ENCODE data around the gene SPATA1. TPM values are rescaled to one million over a fixed set of nuclear protein-coding genes. Genes with fewer than 3 reads are reported as not detected.
"Not testable (repeated sequence)": the region's sequence is repeated elsewhere in the genome, so short reads cannot be mapped to it uniquely, and the experiment has no call there.

Gene SPATA1
- total RNA-seq, 1 donor from 2014 or later, result 0.98 TPM

GRCh38 chr1:84584126-84584525, 77.9 kb downstream of the SPATA1 start:
- Mint-ChIP-seq H3K36me3 (ENCODE audit: low read depth) (no peaks in the 10 kb centered on the region), H3K4me3 (no peak overlapping the region), H3K9me3 (peaks cover 14% of the 10 kb centered on the region), H3K27ac (no peak overlapping the region), H3K27me3 (no peaks in the 10 kb centered on the region), H3K4me1 (no peaks in the 10 kb centered on the region)
- intact Hi-C loops (cut with micrococcal nuclease), result no loop called here
- DNase-seq, result no peak

GRCh38 chr1:84585803-84586202, 79.6 kb downstream of the SPATA1 start:
- intact Hi-C loops (cut with micrococcal nuclease), result no loop called here

GRCh38 chr1:84587099-84587498, 80.9 kb downstream of the SPATA1 start:
- Mint-ChIP-seq H3K36me3 (ENCODE audit: low read depth) (peaks cover 2% of the 10 kb centered on the region), H3K4me1 (no peaks in the 10 kb centered on the region), H3K9me3 (peaks cover 32% of the 10 kb centered on the region), H3K27me3 (peaks cover 13% of the 10 kb centered on the region), H3K4me3 (no peak overlapping the region), H3K27ac (no peak overlapping the region)
- intact Hi-C loops (cut with micrococcal nuclease), result no loop called here
- no peak for DNase-seq

More at GRCh38 chr1:84585803-84586202, 79.6 kb downstream of the SPATA1 start:
- Mint-ChIP-seq H3K4me1 (no peaks in the 10 kb centered on the region), H3K27ac (no peak overlapping the region), H3K36me3 (ENCODE audit: low read depth) (no peaks in the 10 kb centered on the region), H3K4me3 (no peak overlapping the region), H3K9me3 (peaks cover 24% of the 10 kb centered on the region), H3K27me3 (peaks cover 11% of the 10 kb centered on the region)
- no peak for DNase-seq

- H3K4me1 Mint-ChIP-seq, result peaks cover 15% of the 10 kb centered on the region
- DNase-seq; H3K27ac Mint-ChIP-seq; H3K4me3 Mint-ChIP-seq; H3K36me3 Mint-ChIP-seq (ENCODE audit: low read depth); intact Hi-C loops (cut with micrococcal nuclease): not testable (repeated sequence)
- H3K27me3 Mint-ChIP-seq, result peaks cover 16% of the 10 kb centered on the region
- H3K9me3 Mint-ChIP-seq, result peaks cover 37% of the 10 kb centered on the region
Observed at GRCh38 chr1:84594959-84595358, 88.8 kb downstream of the SPATA1 start.

DNA sequence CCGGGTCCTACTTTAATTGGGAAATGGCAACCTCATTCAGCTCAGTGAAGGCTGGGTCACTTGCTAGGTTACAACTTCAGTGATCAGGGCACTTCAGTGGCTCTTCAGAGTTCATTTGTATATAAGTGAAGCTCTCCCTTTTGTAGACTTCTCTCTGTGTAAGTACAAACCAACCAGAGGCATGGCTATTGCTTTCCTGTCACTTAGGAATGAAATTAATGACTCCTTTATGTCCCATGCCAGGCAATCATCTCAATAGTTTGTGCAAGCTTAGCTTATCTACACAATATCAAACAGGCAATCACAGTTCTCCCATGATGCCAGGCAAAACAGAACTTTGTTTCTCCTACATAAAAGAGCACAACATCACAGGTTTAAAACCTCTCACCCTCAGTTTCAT, 90.8 kb downstream of the SPATA1 start:
- Mint-ChIP-seq H3K36me3 (ENCODE audit: low read depth) (no peaks in the 10 kb centered on the region), H3K4me1 (peaks cover 19% of the 10 kb centered on the region), H3K4me3 (no peak overlapping the region), H3K27me3 (peaks cover 9% of the 10 kb centered on the region), H3K27ac (no peak overlapping the region), H3K9me3 (peaks cover 30% of the 10 kb centered on the region)
- intact Hi-C loops (cut with micrococcal nuclease), result no loop called here
- no peak for DNase-seq

- Mint-ChIP-seq H3K4me3 (no peak overlapping the region), H3K27ac (no peak overlapping the region), H3K9me3 (peaks cover 22% of the 10 kb centered on the region), H3K27me3 (peaks cover 6% of the 10 kb centered on the region), H3K36me3 (ENCODE audit: low read depth) (no peaks in the 10 kb centered on the region), H3K4me1 (peaks cover 19% of the 10 kb centered on the region)
- no peak for DNase-seq
- intact Hi-C loops (cut with micrococcal nuclease), result no loop called here
Observed at GRCh38 chr1:84598418-84598817, 92.2 kb downstream of the SPATA1 start.

GRCh38 chr1:84598846-84599741, 92.9 kb downstream of the SPATA1 start:
- Mint-ChIP-seq H3K9me3 (peaks cover 20% of the 10 kb centered on the region), H3K27ac (peak overlapping the region; percentile 88), H3K4me1 (peaks cover 19% of the 10 kb centered on the region), H3K36me3 (ENCODE audit: low read depth) (no peaks in the 10 kb centered on the region), H3K4me3 (peak overlapping the region; percentile 51), H3K27me3 (peaks cover 4% of the 10 kb centered on the region)
- intact Hi-C loops (cut with micrococcal nuclease), result loop anchor here (1.0 kb wide), 2 partner anchors 20 to 25 kb away; partner anchors contain the start of gene CTBS
- no peak for DNase-seq

- H3K4me1 Mint-ChIP-seq, result peaks cover 19% of the 10 kb centered on the region
- peak overlapping the region; percentile 55 for H3K27ac Mint-ChIP-seq
- no peaks in the 10 kb centered on the region for H3K36me3 Mint-ChIP-seq (ENCODE audit: low read depth)
- no peak for DNase-seq
- H3K9me3 Mint-ChIP-seq, result peaks cover 25% of the 10 kb centered on the region
- no peak overlapping the region for H3K4me3 Mint-ChIP-seq
- no peaks in the 10 kb centered on the region for H3K27me3 Mint-ChIP-seq
- intact Hi-C loops (cut with micrococcal nuclease), result no loop called here
Observed at GRCh38 chr1:84600796-84601195, 94.6 kb downstream of the SPATA1 start.

DNA sequence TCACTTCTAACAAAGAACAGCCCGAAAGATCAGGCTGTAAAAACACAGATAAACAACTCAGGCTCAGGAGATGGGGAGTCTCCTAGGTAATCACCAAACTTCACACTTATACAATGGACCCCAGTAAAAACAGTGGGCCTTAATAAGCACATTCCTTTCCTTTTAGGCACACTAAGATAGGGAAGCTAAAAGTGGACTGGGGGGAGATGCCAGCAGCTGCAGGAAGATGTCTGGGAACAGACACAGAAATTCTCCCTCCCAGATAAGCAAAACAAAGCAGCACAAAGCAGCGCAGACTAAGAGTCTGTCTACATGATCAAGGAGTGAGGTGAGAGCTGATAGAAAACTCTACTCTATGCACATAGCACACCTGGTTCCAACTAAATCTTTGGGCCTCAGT, 97.0 kb downstream of the SPATA1 start:
- H3K27me3 Mint-ChIP-seq, result no peaks in the 10 kb centered on the region
- peaks cover 33% of the 10 kb centered on the region for H3K9me3 Mint-ChIP-seq
- no peak overlapping the region for H3K27ac Mint-ChIP-seq
- DNase-seq, result no peak
- intact Hi-C loops (cut with micrococcal nuclease), result no loop called here
- H3K4me1 Mint-ChIP-seq, result peaks cover 19% of the 10 kb centered on the region
- no peak overlapping the region for H3K4me3 Mint-ChIP-seq
- no peaks in the 10 kb centered on the region for H3K36me3 Mint-ChIP-seq (ENCODE audit: low read depth)

- Mint-ChIP-seq H3K9me3 (peaks cover 33% of the 10 kb centered on the region), H3K27ac (no peak overlapping the region), H3K27me3 (no peaks in the 10 kb centered on the region), H3K36me3 (ENCODE audit: low read depth) (no peaks in the 10 kb centered on the region), H3K4me3 (no peak overlapping the region), H3K4me1 (peaks cover 11% of the 10 kb centered on the region)
- intact Hi-C loops (cut with micrococcal nuclease), result no loop called here
- no peak for DNase-seq
Observed at GRCh38 chr1:84603941-84604830, 98.0 kb downstream of the SPATA1 start.

DNA sequence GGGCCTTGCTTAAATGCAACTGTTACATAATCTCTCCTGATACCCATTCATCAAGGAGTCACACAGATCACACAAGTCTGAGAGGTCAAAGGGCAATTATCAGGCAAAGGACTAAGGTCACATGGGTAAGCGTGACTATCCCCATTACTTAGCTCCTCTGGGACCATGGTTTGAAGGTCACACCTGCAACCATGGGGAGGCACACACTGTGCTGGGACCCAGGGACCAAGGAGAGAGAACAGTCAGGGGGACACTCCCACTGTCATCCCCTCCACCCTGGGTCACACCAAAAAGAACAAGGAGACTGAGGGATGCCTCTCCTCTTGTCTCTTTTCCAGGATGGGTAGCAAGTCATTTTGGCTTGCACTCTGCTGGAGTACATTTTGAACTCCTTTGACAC, 99.0 kb downstream of the SPATA1 start:
- H3K27ac Mint-ChIP-seq, result no peak overlapping the region
- H3K27me3 Mint-ChIP-seq, result no peaks in the 10 kb centered on the region
- H3K36me3 Mint-ChIP-seq (ENCODE audit: low read depth), result no peaks in the 10 kb centered on the region
- H3K9me3 Mint-ChIP-seq, result peaks cover 29% of the 10 kb centered on the region
- DNase-seq, result no peak
- intact Hi-C loops (cut with micrococcal nuclease), result no loop called here
- no peak overlapping the region for H3K4me3 Mint-ChIP-seq
- H3K4me1 Mint-ChIP-seq, result peaks cover 5% of the 10 kb centered on the region

DNA sequence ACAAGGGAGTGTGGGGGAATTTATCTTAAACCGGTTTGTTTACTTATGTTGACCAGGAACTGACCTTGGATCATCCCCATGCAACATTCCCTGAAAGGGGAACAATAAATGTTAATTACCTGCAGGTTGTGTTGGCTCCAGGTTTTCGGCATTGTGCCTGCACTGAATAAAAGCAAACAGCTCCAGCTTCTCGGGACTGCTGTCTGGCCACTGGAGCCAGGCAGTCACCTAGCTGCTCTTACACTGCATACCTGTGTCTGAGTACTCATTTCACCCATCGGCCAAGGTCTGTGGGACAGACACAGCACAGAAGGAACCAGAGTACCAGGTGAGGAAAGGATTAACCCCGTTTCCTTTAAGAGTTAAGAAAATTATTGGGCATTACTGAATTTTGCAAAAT, 100.8 kb downstream of the SPATA1 start:
- peaks cover 3% of the 10 kb centered on the region for H3K4me1 Mint-ChIP-seq
- no peaks in the 10 kb centered on the region for H3K27me3 Mint-ChIP-seq
- no peaks in the 10 kb centered on the region for H3K36me3 Mint-ChIP-seq (ENCODE audit: low read depth)
- H3K9me3 Mint-ChIP-seq, result peaks cover 27% of the 10 kb centered on the region
- intact Hi-C loops (cut with micrococcal nuclease), result no loop called here
- no peak overlapping the region for H3K27ac Mint-ChIP-seq
- DNase-seq, result no peak
- no peak overlapping the region for H3K4me3 Mint-ChIP-seq

GRCh38 chr1:84611091-84611490, 104.9 kb downstream of the SPATA1 start:
- Mint-ChIP-seq H3K27me3 (no peaks in the 10 kb centered on the region), H3K36me3 (ENCODE audit: low read depth) (no peaks in the 10 kb centered on the region), H3K9me3 (peaks cover 24% of the 10 kb centered on the region), H3K4me3 (no peak overlapping the region), H3K4me1 (peaks cover 3% of the 10 kb centered on the region), H3K27ac (no peak overlapping the region)
- no peak for DNase-seq
- intact Hi-C loops (cut with micrococcal nuclease), result no loop called here

DNA sequence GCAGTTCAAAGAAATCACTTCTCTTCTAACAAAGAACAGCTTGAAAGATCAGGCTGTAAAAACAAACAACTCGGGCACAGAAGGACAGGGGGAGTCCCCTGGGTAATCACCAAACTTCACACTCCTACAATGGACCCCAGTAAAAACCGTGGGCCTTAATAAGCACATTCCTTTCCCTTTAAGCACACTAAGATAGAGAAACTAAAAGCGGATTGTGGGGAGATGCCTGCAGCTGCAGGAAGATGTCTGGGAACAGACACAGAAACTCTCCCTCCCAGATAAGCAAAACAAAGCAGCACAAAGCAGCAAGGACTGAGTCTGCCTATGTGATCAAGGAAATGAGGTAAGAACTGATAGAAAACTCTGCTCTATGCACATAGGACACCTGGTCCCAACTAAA, 105.6 kb downstream of the SPATA1 start:
- no peak overlapping the region for H3K27ac Mint-ChIP-seq
- H3K4me3 Mint-ChIP-seq, result no peak overlapping the region
- peaks cover 20% of the 10 kb centered on the region for H3K9me3 Mint-ChIP-seq

More for the DNA sequence above, 105.6 kb downstream of the SPATA1 start:
- DNase-seq, result no peak
- H3K27me3 Mint-ChIP-seq, result peaks cover 2% of the 10 kb centered on the region
- no peaks in the 10 kb centered on the region for H3K36me3 Mint-ChIP-seq (ENCODE audit: low read depth)
- intact Hi-C loops (cut with micrococcal nuclease), result no loop called here
- peaks cover 3% of the 10 kb centered on the region for H3K4me1 Mint-ChIP-seq
